GM23248 (cell line): ENCODE data around the gene SUSD4.

Experiments
- EZH2 ChIP-seq: fragments of 200-600 bp; sonication (generic); IDR thresholded peaks from 2 replicates; pipeline ENCODE4 v1.6.1; 2018; ENCODE audit warnings: antibody characterized with exemption, mild to moderate bottlenecking; ENCODE audit not compliant: insufficient read depth, poor library complexity, severe bottlenecking
- EZH2phosphoT487 ChIP-seq: fragments of 200-600 bp; sonication (generic); IDR thresholded peaks from 2 replicates; pipeline ENCODE4 v1.6.1; 2018; ENCODE audit warnings: antibody characterized with exemption, moderate library complexity, mild to moderate bottlenecking, low read depth; ENCODE audit not compliant: insufficient read depth

DNA sequence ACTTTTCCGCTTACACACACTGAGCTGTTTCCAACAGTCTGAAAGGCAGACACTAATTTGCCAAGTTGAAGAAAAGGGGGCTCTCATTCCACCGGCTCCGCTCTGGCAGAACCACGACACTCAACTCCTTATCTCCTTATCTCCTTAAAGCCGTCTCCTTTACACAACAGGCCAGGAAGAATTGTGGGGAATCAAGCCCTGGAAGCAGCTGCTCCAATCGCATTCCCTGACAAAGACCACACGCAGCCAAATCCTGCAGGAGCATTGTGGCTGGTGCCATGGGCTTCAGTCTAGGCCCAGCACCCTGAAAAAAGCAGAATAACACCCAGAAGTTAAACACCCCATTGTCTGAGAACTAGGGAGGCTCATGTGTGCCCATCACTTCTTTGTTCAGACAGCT is 24.1 kb downstream of the SUSD4 start:
- TF ChIP-seq EZH2 (no peak), EZH2phosphoT487 (no peak)
